ENCODE measurements around the gene TEX14. TPM values are rescaled to one million over a fixed set of nuclear protein-coding genes. Genes with fewer than 3 reads are reported as not detected.

TEX14 gene
- total RNA-seq, 2 donors from 2014 or later: 0.92 TPM; not detected in 1

- Histone ChIP-seq H3K27ac (peak overlapping the region; percentile 58 to 75), H3K27me3 (replicated peaks; ENCODE audit: insufficient read depth) (no peaks in the 10 kb centered on the region), H3K36me3 (no peaks in the 10 kb centered on the region), H3K9me3 (no peaks in the 10 kb centered on the region), H3K4me1 (ENCODE audit: control insufficient read depth in 1 of 2, low read depth in 2 of 2) (peaks cover 11 to 56% of the 10 kb centered on the region in 2 donors), H3K4me3 (peak overlapping the region; percentile 80)
- no peak for TF ChIP-seq CTCF (IDR thresholded peaks at IDR 0.05)
- no peak for ATAC-seq (ENCODE audit: insufficient number of reproducible peaks, low FRiP score, low read depth)
- no peak for DNase-seq (ENCODE audit: low spot score)
Measured at GRCh38 chr17:58531122-58531521, 160.7 kb downstream of the TEX14 start.

GRCh38 chr17:58530655-58531054 is 161.2 kb downstream of the TEX14 start:
- Histone ChIP-seq H3K27me3 (replicated peaks; ENCODE audit: insufficient read depth) (no peaks in the 10 kb centered on the region), H3K36me3 (no peaks in the 10 kb centered on the region), H3K27ac (peak overlapping the region; percentile 58 to 75), H3K4me3 (peak overlapping the region; percentile 80), H3K9me3 (no peaks in the 10 kb centered on the region), H3K4me1 (ENCODE audit: control insufficient read depth in 1 of 2, low read depth in 2 of 2) (peaks cover 16 to 57% of the 10 kb centered on the region in 2 donors)
- ATAC-seq (ENCODE audit: insufficient number of reproducible peaks, low FRiP score, low read depth) (no peak), DNase-seq (ENCODE audit: low spot score) (no peak)
- no peak for TF ChIP-seq CTCF (IDR thresholded peaks at IDR 0.05)

- H3K9me3 ChIP-seq: no peaks in the 10 kb centered on the region
- peak overlapping the region in 1 of 2 donors; percentile 86 for H3K27ac ChIP-seq
- no peaks in the 10 kb centered on the region for H3K27me3 ChIP-seq (replicated peaks; ENCODE audit: insufficient read depth)
- ATAC-seq (ENCODE audit: insufficient number of reproducible peaks, low FRiP score, low read depth): no peak
- H3K4me1 ChIP-seq (ENCODE audit: control insufficient read depth in 1 of 2, low read depth in 2 of 2): peaks cover 19 to 70% of the 10 kb centered on the region in 2 donors
- no peak overlapping the region for H3K4me3 ChIP-seq
- no peak for TF ChIP-seq CTCF (IDR thresholded peaks at IDR 0.05)
- DNase-seq (ENCODE audit: low spot score): no peak
- no peaks in the 10 kb centered on the region for H3K36me3 ChIP-seq
Measured at GRCh38 chr17:58529275-58529674, 162.6 kb downstream of the TEX14 start.

GRCh38 chr17:58528443-58528842 is 163.4 kb downstream of the TEX14 start:
- Histone ChIP-seq H3K9me3 (no peaks in the 10 kb centered on the region), H3K4me3 (no peak overlapping the region), H3K27ac (peak overlapping the region in 1 of 2 donors; percentile 86), H3K27me3 (replicated peaks; ENCODE audit: insufficient read depth) (no peaks in the 10 kb centered on the region), H3K4me1 (ENCODE audit: control insufficient read depth in 1 of 2, low read depth in 2 of 2) (peaks cover 19 to 70% of the 10 kb centered on the region in 2 donors), H3K36me3 (no peaks in the 10 kb centered on the region)
- TF ChIP-seq CTCF (IDR thresholded peaks at IDR 0.05): no peak
- ATAC-seq (ENCODE audit: insufficient number of reproducible peaks, low FRiP score, low read depth) (no peak), DNase-seq (ENCODE audit: low spot score) (no peak)

- peak overlapping the region; percentile 7 to 86 for H3K27ac ChIP-seq
- no peaks in the 10 kb centered on the region for H3K36me3 ChIP-seq
- no peak overlapping the region for H3K4me3 ChIP-seq
- no peak for TF ChIP-seq CTCF (IDR thresholded peaks at IDR 0.05)
- no peaks in the 10 kb centered on the region for H3K9me3 ChIP-seq
- peaks cover 19 to 70% of the 10 kb centered on the region in 2 donors for H3K4me1 ChIP-seq (ENCODE audit: control insufficient read depth in 1 of 2, low read depth in 2 of 2)
- no peak for ATAC-seq (ENCODE audit: insufficient number of reproducible peaks, low FRiP score, low read depth)
- H3K27me3 ChIP-seq (replicated peaks; ENCODE audit: insufficient read depth): no peaks in the 10 kb centered on the region
- no peak for DNase-seq (ENCODE audit: low spot score)
Measured at GRCh38 chr17:58527949-58528348, 163.9 kb downstream of the TEX14 start.

Measured in thoracic aorta (tissue), 2 donors.